Measurements from ENCODE around the gene ZNF541.
"Not testable (repeated sequence)": the region's sequence is repeated elsewhere in the genome, so short reads cannot be mapped to it uniquely, and the experiment has no call there.

Gene ZNF541

DNA sequence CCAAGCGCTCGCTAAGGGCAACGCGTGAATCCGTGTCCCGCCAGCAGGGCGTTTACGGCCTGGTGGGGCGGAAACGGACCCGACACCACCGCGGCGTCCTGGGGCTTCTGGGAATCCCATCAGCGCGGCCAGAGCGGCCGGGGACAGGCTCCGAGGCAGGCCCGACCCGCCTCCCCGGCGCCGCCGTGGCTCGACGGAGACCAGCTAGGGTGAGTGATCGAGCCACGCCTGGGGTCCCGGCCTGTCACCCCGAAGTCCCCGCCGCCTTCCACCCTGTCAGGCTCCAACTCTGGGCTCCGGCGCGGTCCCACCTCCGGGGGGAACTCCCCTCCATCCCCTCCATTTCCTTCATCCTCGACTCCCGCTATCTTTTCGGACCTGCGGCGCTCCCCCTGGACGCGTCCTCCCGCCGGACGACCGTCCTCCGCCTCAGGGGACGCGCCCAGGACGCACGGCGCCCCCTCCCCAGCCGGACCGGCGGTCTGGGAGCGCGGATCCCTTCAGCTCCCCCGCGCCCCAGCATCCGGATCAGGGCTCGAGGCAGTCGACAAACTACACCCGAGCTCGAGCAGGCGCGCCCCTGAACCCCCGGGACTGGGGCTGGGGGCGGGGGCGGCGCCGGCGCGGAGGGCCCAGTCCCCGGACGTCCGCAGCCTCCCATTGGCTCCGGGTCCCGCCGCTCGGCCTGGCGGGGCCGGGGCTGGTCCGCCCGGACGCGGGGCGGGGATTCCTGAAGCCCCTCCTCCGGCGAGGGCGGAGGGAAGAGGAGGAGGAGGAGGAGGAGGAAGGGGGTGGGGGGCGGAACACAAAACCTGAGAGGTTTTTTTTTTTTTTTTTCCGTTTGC, 35.3 kb upstream of the ZNF541 start:
- peak; percentile 66 for DNase-seq (ENCODE audit: low read depth)
- H3K4me3 ChIP-seq (ENCODE audit: low read length), result peak overlapping the region; percentile 77
- TF ChIP-seq, protein P1, sequence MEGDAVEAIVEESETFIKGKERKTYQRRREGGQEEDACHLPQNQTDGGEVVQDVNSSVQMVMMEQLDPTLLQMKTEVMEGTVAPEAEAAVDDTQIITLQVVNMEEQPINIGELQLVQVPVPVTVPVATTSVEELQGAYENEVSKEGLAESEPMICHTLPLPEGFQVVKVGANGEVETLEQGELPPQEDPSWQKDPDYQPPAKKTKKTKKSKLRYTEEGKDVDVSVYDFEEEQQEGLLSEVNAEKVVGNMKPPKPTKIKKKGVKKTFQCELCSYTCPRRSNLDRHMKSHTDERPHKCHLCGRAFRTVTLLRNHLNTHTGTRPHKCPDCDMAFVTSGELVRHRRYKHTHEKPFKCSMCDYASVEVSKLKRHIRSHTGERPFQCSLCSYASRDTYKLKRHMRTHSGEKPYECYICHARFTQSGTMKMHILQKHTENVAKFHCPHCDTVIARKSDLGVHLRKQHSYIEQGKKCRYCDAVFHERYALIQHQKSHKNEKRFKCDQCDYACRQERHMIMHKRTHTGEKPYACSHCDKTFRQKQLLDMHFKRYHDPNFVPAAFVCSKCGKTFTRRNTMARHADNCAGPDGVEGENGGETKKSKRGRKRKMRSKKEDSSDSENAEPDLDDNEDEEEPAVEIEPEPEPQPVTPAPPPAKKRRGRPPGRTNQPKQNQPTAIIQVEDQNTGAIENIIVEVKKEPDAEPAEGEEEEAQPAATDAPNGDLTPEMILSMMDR (conservative IDR thresholded peaks at IDR 0.05; ENCODE audit: low read depth, low read length), result peak; percentile 27

DNA sequence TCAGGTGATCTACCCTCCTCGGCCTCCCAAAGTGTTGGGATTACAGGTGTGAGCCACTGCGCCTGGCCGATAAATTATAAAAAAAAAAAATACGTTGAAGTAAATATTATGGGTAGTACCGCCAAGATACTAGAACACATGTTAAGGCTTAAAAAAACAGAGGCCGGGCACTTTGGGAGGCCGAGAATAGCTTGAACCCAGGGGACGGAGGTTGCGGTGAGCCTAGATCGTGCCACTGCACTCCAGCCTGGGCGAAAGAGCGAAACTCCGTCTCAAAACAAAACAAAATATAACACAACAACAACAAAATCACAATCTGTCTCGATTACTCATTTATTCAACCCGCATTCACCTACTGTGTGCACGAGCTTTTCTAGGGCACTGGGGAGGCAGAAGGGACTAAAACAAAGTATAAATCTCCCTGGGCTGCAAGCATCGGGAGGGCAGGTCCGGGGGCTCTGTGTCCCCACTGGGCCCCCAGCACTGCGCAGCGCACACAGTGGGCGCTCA, 34.7 kb upstream of the ZNF541 start:
- peak overlapping the region; percentile 77 for H3K4me3 ChIP-seq (ENCODE audit: low read length)
- TF ChIP-seq, protein P1 (conservative IDR thresholded peaks at IDR 0.05; ENCODE audit: low read depth, low read length), result no peak
- no peak for DNase-seq (ENCODE audit: low read depth)

DNA sequence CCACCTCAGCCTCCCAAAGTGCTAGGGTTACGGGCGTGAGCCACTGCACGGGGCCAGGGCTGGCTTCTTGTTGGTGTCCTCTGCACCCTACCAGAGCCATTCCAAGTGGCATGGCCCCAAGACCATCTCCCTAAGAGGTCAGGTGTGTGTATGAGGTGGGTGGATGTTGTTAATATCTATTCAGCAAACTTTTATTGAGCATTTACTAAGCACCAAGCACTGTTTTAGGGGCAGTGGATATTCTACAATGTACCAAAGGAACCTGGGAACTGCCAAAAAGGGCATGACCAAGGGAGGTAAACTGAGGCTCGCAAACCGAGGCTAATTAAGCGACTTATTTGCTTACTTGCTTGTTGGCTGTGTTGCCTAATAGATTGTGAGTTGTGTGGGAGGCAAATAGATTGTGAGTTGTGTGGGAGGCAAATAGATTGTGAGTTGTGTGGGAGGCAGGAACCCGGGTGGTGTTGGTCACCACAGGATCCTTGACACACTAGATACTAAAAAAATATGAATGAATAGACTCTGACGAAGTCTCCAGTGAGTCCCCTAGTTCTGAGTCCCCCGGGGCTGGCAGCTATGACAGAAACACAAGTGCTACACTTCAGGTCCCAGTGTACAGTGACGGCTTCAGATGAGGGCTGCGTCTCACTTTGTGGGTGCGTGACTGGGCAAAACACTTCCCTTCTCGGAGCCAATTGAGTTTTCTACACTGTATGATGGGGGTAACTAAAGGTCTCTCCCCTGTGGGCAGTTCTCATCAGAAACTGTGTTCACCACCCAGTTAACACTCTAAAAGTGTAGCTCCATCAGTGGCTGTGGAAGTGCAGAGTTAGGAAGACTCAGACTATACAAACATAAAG, 31.0 kb upstream of the ZNF541 start:
- TF ChIP-seq, protein P1 (conservative IDR thresholded peaks at IDR 0.05; ENCODE audit: low read depth, low read length), result no peak
- no peak overlapping the region for H3K4me3 ChIP-seq (ENCODE audit: low read length)
- no peak for DNase-seq (ENCODE audit: low read depth)

DNA sequence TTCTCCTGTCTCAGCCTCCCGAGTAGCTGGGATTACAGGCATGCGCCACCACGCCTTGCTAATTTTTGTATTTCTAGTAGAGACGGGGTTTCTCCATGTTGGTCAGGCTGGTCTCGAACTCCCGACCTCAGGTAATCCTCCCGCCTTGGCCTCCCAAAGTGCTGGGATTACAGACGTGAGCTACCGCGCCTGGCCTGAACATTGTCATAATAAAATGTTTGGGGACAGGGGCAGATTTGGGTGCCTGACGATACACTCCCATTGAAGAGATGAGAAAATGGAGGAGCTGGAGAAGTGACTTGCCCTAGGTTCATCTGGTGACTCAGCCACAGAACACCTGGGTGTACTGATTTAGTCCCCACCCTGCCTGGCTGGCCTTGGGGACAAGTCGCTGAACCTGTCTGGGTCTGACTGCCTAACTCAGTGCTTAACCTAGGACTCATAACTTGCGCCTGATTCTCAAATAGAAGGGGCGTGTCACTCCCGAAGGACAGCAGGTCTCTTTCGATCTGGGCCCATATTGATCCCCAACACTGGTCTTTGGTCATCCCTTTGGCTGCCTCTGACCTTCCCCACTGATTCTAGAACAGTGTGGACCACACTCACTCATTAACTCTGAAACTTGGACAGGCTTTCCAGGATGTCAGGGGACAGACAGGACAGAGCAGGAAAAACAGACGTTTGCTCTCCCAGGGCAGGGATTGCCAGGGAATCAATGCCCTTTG, 28.4 kb upstream of the ZNF541 start:
- no peak for DNase-seq (ENCODE audit: low read depth)
- no peak overlapping the region for H3K4me3 ChIP-seq (ENCODE audit: low read length)
- TF ChIP-seq, protein P1 (conservative IDR thresholded peaks at IDR 0.05; ENCODE audit: low read depth, low read length), result no peak

DNA sequence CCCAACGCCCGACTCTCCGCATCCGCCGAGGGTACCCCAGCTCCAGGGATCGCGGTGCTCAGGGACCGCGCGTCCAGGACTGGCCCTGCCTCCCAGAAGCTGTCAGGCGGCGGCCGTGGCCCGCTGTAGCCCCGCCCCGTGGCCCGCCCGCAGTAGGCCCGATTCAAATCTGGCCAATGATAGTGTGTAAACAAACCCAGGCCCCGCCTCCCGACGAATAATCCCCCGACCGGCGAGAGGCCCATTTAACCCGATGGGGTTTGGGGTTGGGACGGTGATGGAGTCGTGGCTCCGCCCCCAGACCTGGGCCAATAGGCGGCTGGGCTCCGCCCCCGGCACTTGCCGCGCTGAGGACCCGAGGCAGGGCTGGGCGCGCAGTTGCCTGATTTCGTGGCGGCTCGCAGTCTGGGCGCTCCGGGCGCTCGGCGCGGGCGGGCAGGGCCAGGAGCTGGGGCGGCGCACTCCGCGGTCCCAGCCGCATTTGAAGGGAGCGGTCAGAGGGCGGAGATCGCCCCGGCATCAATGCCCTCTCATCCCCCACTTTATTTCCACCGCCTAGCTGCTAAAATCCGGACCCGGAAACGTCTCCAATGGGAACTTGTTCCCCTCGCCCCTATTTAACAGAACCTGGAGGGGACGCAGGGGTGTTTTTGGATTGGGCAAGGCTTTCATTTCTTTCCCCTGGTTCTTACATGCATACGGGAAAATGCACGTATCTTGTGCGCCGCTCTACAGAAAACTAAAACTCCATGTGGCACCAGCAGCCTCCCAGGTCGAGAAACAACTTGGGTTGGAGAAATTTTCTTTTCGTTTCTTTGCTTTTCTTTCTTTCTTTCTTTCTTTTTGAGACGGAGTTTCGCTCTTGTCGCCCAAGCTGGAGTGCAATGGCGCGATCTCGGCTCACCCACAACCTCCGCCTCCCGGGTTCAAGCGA, 27.6 kb upstream of the ZNF541 start:
- TF ChIP-seq, protein P1 (conservative IDR thresholded peaks at IDR 0.05; ENCODE audit: low read depth, low read length), result no peak
- H3K4me3 ChIP-seq (ENCODE audit: low read length), result peak overlapping the region; percentile 57
- DNase-seq (ENCODE audit: low read depth), result peak; percentile 94

DNA sequence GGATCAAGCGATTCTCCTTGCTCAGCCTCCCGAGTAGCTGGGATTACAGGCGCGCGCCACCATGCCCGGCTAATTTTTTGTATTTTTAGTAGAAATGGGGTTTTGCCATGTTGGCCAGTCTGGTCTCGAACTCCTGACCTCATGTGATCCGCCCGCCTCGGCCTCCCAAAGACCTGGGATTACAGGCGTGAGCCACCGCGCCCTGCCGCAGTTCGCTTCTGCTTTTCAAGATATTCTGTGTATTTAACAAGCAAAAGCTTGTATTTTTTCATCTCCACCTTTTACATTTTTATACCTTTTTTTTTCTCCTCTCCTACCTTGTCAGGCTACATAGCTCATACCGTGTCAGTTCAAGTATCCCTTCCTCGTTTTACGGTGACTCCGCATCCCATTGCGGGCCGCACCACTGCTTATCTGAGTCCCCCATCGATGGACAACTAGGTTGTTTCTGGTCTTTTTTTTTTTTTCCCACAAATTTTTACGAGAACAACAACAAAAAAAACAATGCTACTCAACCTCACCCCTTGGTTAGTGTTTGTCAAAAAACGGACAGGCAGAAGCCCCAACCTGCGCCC, 26.8 kb upstream of the ZNF541 start:
- H3K4me3 ChIP-seq (ENCODE audit: low read length), result peak overlapping the region; percentile 50

More for the DNA sequence above, 26.8 kb upstream of the ZNF541 start:
- not testable (repeated sequence) for DNase-seq (ENCODE audit: low read depth)
